Pancreas (tissue), 10 donors: ENCODE data around the gene MOV10L1. TPM values are rescaled to one million over a fixed set of nuclear protein-coding genes. Genes with fewer than 3 reads are reported as not detected.

Experiments
- ATAC-seq, 4 donors: fragments of 200-7000 bp; cut with Tn5 transposase; one replicate each; pipeline versions ENCODE4 v1.8.0 to v1.9.1; 2020; ENCODE audit warnings: mild to moderate bottlenecking in 4 of 4, moderate library complexity in 4 of 4
- DNase-seq, 6 donors: peaks; one replicate each; pipeline ENCODE4 v3.0.0-alpha.2; 2020
- FAIRE-seq: peaks from 2 replicates; lab custom pipeline; 2012; peaks lifted over from hg19 to GRCh38; lab: Jason Lieb, UNC
- H3K27ac ChIP-seq, 4 donors: fragments of 200-600 bp; sonication (generic); 1 replicate in 3 of 4; 2 replicates in 1 of 4; pipeline versions ENCODE4 v1.5.0 to v1.8.0; 2020
- H3K27me3 ChIP-seq, 4 donors: fragments of 200-600 bp; one replicate each; pipeline ENCODE4 v1.8.0; 2021
- H3K36me3 ChIP-seq, 3 donors: fragments of 200-600 bp; sonication (generic) in 1 of 3; one replicate each; pipeline versions ENCODE4 v1.5.0 to v1.8.0; 2020 to 2021
- H3K4me1 ChIP-seq, 3 donors: fragments of 200-600 bp; one replicate each; pipeline ENCODE4 v1.8.0; 2021
- H3K4me3 ChIP-seq, 4 donors: fragments of 200-600 bp; sonication (generic) in 2 of 4; one replicate each; pipeline versions ENCODE4 v1.5.0 to v1.8.0; 2020 to 2021
- H3K9me3 ChIP-seq, 4 donors: fragments of 200-600 bp; one replicate each; pipeline ENCODE4 v1.8.0; 2021
- CTCF ChIP-seq, 4 donors: fragments of 200-600 bp; sonication (generic) in 3 of 4; IDR thresholded peaks; one replicate each; pipeline versions ENCODE4 v1.5.0 to v1.8.0; 2021; ENCODE audit warnings: antibody characterized with exemption in 4 of 4
- WGBS, 2 donors: extraction: QIAGEN DNeasy Blood & Tissue Kit; methylation state at CpG; one replicate each; pipeline ENCODE4 v1.1.7; 2013; 5-methylcytosine and 5-hydroxymethylcytosine counted together
- intact Hi-C, 3 donors: fragments of 100-400 bp; cut with DNase I; formaldehyde crosslinking; loops; one replicate each; pipeline versions ENCODE4 v1.11.1 to v1.14.2; 2022
- polyA plus RNA-seq, 2 donors: library from polyadenylated mRNA; stranded (reverse); fragments of 200-250 nt; gene quantifications; one replicate each; pipeline ENCODE4 v1.2.3, GENCODE V29; 2013
- total RNA-seq, 6 donors: library from RNA; stranded (reverse); fragmentation: NEBNext Ultra II Directional in 4 of 6; extraction: Animal tissue kit (Norgen Biotek cat#: 25700) in 4 of 6; gene quantifications; one replicate each; pipeline versions ENCODE4 v1.2.1 to v1.2.4, GENCODE V29; 2021 to 2023
- donor health status: healthy with polysubstance abuse.
- donor health status: DM: no; HTN: no; CAD: no; lungs with moderate emphysema.
- donor health status: DM: no; HTN: no; CAD: no.
- donor health status: control.
- donor health status: control.
- donor health status: Bipolar disorder and iron deficiency.
- donor health status: DM: yes; HTN: yes; CAD: no.
- donor health status: DM: no; HTN: no; CAD: no.
- donor health status: DM: no; HTN: no; CAD: no.
- donor health status: DM: yes; HTN: yes; CAD: no.

The MOV10L1 gene
- total and polyA plus RNA-seq, 8 donors, result 0.09 to 1.9 (median 0.26) TPM; not detected in 1

GRCh38 chr22:50138988-50139387 lies 49.2 kb downstream of the MOV10L1 start:
- no peak overlapping the region for H3K4me3 ChIP-seq
- H3K36me3 ChIP-seq, result no peaks in the 10 kb centered on the region
- H3K4me1 ChIP-seq, result no peaks in the 10 kb centered on the region
- no peak for ATAC-seq
- WGBS, 2 donors, result 91 to 92% methylated on average over 9 of the region's 9 CpGs
- no peaks in the 10 kb centered on the region for H3K27me3 ChIP-seq
- no peak for TF ChIP-seq CTCF (IDR thresholded peaks at IDR 0.05)
- H3K9me3 ChIP-seq, result no peaks in the 10 kb centered on the region
- no peak for FAIRE-seq
- no peak for DNase-seq
- intact Hi-C loops, result no loop called here
- H3K27ac ChIP-seq, result no peak overlapping the region

GRCh38 chr22:50139843-50140415 lies 50.1 kb downstream of the MOV10L1 start:
- FAIRE-seq (no peak), ATAC-seq (peak in 1 of 4 donors; percentile 19), DNase-seq (no peak)
- no peak overlapping the region for H3K27ac ChIP-seq
- H3K27me3 ChIP-seq, result no peaks in the 10 kb centered on the region
- WGBS, 2 donors, result 76 to 79% methylated on average over 15 of the region's 15 CpGs
- no peaks in the 10 kb centered on the region for H3K4me1 ChIP-seq
- H3K36me3 ChIP-seq, result no peaks in the 10 kb centered on the region
- TF ChIP-seq CTCF (IDR thresholded peaks at IDR 0.05), result no peak
- H3K4me3 ChIP-seq, result no peak overlapping the region
- intact Hi-C loops, result no loop called here
- no peaks in the 10 kb centered on the region for H3K9me3 ChIP-seq

- peak in 2 of 4 donors; percentile 33 to 38 for ATAC-seq
Measured at GRCh38 chr22:50140615-50141014, 50.8 kb downstream of the MOV10L1 start.

GRCh38 chr22:50141462-50141861 lies 51.7 kb downstream of the MOV10L1 start:
- DNase-seq (no peak), FAIRE-seq (no peak), ATAC-seq (peak; percentile 43 to 71 (median 55))
- TF ChIP-seq CTCF (IDR thresholded peaks at IDR 0.05), result no peak
- Histone ChIP-seq H3K36me3 (no peaks in the 10 kb centered on the region), H3K4me1 (no peaks in the 10 kb centered on the region), H3K4me3 (no peak overlapping the region), H3K27me3 (no peaks in the 10 kb centered on the region), H3K27ac (no peak overlapping the region), H3K9me3 (no peaks in the 10 kb centered on the region)
- 33 to 41% methylated on average over 6 of the region's 6 CpGs for WGBS, 2 donors
- intact Hi-C loops, result no loop called here

More at GRCh38 chr22:50140615-50141014, 50.8 kb downstream of the MOV10L1 start:
- 57 to 58% methylated on average over 3 of the region's 3 CpGs for WGBS, 2 donors
- intact Hi-C loops, result no loop called here
- FAIRE-seq, result no peak
- Histone ChIP-seq H3K4me1 (no peaks in the 10 kb centered on the region), H3K27me3 (no peaks in the 10 kb centered on the region), H3K9me3 (no peaks in the 10 kb centered on the region), H3K36me3 (no peaks in the 10 kb centered on the region), H3K27ac (no peak overlapping the region), H3K4me3 (no peak overlapping the region)
- no peak for DNase-seq
- no peak for TF ChIP-seq CTCF (IDR thresholded peaks at IDR 0.05)

- Histone ChIP-seq H3K9me3 (no peaks in the 10 kb centered on the region), H3K4me3 (no peak overlapping the region), H3K4me1 (no peaks in the 10 kb centered on the region), H3K27me3 (no peaks in the 10 kb centered on the region), H3K27ac (no peak overlapping the region), H3K36me3 (no peaks in the 10 kb centered on the region)
- TF ChIP-seq CTCF (IDR thresholded peaks at IDR 0.05), result no peak
- intact Hi-C loops, result no loop called here
- 11 to 12% methylated on average over 11 of the region's 11 CpGs for WGBS, 2 donors
- FAIRE-seq (no peak), ATAC-seq (peak; percentile 37 to 66 (median 58)), DNase-seq (no peak)
Measured at GRCh38 chr22:50141891-50142363, 52.1 kb downstream of the MOV10L1 start.
